HepG2 (cell line): Measurements from ENCODE around the gene IFI35. TPM values are rescaled to one million over a fixed set of nuclear protein-coding genes. Genes with fewer than 3 reads are reported as not detected.

Experiments
- HMG20A ChIP-seq: IDR thresholded peaks from 2 replicates; pipeline ENCODE4 v1.6.1; 2016; ENCODE audit warnings: borderline replicate concordance
- HOXD1 ChIP-seq: sonication (generic); formaldehyde crosslinking; IDR thresholded peaks from 2 replicates; pipeline ENCODE4 v1.5.0; 2020; ENCODE audit warnings: missing genetic modification reagents
- MEIS2 ChIP-seq: sonication (generic); formaldehyde crosslinking; IDR thresholded peaks from 2 replicates; pipeline ENCODE4 v1.9.0; 2021; ENCODE audit warnings: mild to moderate bottlenecking, missing genetic modification reagents
- PHF20 ChIP-seq: sonication (generic); formaldehyde crosslinking; IDR thresholded peaks from 2 replicates; pipeline ENCODE4 v1.5.0; 2020; ENCODE audit warnings: mild to moderate bottlenecking, missing genetic modification reagents
- RBFOX2 ChIP-seq: fragments of 200-400 bp; formaldehyde crosslinking; IDR thresholded peaks from 2 replicates; pipeline ENCODE4 v1.6.1; 2017; ENCODE audit warnings: low read depth, mild to moderate bottlenecking, low read length
- SALL2 ChIP-seq: sonication (generic); formaldehyde crosslinking; IDR thresholded peaks from 2 replicates; pipeline ENCODE4 v1.8.1; 2023; ENCODE audit warnings: mild to moderate bottlenecking, missing genetic modification reagents, inconsistent platforms
- polyA plus RNA-seq, 8 experiments: library from polyadenylated mRNA; depleted of rRNA in 3 of 8; stranded (reverse) in 7 of 8; unstranded in 1 of 8; fragments of >200 nt; fragmentation: Illumina TruSeq in 4 of 8; extraction: Trizol in 4 of 8; gene quantifications; 2 replicates each; pipeline versions ENCODE4 v1.2.1 to v1.2.3, GENCODE V29; 2011 to 2016; ENCODE audit warnings: low read depth in 4 of 8, missing spikeins in 1 of 8, mixed read lengths in 1 of 8; ENCODE audit not compliant: insufficient read depth in 1 of 8
- total RNA-seq, 5 experiments: library from RNA; depleted of rRNA; stranded (reverse); fragments of >200 nt; fragmentation: Illumina TruSeq; extraction: Trizol; gene quantifications; 2 replicates each; pipeline ENCODE4 v1.2.3, GENCODE V29; 2016; ENCODE audit warnings: low read depth in 1 of 5
- TF ChIP-seq, protein P1 (sequence below): sonication (generic); formaldehyde crosslinking; IDR thresholded peaks from 2 replicates; pipeline ENCODE4 v1.8.0; 2022; ENCODE audit warnings: mild to moderate bottlenecking, missing genetic modification reagents, borderline replicate concordance
- TF ChIP-seq, protein P2 (sequence below): IDR thresholded peaks from 2 replicates; pipeline ENCODE4 v1.6.1; 2016
- TF ChIP-seq, protein P3 (sequence below): sonication (generic); formaldehyde crosslinking; IDR thresholded peaks from 2 replicates; pipeline ENCODE4 v1.5.0; 2020; ENCODE audit warnings: mild to moderate bottlenecking, missing genetic modification reagents

IFI35 gene
- total and polyA plus RNA-seq, 2 of the 13 experiments (the other 11 are each of a cell fraction or from before 2014, with no cell fraction given): 28.9 to 38.1 TPM

DNA sequence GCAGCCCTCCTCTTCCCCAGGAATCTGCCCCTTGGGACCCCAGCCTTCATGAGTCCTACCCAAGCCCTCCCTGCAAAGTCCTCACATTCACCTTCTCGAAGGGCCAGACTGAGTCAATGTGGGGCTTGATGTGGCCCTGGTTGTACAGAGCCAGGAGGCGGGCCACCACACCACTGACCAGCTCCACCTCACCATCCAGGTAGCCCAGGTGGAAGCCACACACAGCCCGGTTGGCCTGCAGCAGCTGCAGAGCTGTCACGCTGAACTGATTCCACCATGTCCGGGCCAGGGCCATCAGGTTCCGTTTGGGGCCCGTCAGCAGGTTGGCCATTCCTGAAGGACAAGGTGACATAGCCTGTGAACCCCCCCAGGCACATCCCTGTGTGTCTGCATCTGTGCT, 9.6 kb downstream of the IFI35 start (continued):
- TF ChIP-seq, protein P1, sequence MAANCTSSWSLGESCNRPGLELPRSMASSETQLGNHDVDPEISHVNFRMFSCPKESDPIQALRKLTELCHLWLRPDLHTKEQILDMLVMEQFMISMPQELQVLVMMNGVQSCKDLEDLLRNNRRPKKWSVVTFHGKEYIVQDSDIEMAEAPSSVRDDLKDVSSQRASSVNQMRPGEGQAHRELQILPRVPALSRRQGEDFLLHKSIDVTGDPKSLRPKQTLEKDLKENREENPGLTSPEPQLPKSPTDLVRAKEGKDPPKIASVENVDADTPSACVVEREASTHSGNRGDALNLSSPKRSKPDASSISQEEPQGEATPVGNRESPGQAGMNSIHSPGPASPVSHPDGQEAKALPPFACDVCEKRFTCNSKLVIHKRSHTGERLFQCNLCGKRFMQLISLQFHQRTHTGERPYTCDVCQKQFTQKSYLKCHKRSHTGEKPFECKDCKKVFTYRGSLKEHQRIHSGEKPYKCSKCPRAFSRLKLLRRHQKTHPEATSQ: no peak
- no peak for TF ChIP-seq HOXD1 (CRISPR knock-in tag)
- TF ChIP-seq SALL2 (CRISPR knock-in tag): 0 out of 2 replicates have a peak, but pooled peaks have one; percentile 38
- no peak for TF ChIP-seq HMG20A (CRISPR knock-in tag)
- TF ChIP-seq, protein P2, sequence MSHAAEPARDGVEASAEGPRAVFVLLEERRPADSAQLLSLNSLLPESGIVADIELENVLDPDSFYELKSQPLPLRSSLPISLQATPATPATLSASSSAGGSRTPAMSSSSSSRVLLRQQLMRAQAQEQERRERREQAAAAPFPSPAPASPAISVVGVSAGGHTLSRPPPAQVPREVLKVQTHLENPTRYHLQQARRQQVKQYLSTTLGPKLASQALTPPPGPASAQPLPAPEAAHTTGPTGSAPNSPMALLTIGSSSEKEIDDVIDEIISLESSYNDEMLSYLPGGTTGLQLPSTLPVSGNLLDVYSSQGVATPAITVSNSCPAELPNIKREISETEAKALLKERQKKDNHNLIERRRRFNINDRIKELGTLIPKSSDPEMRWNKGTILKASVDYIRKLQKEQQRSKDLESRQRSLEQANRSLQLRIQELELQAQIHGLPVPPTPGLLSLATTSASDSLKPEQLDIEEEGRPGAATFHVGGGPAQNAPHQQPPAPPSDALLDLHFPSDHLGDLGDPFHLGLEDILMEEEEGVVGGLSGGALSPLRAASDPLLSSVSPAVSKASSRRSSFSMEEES: no peak
- no peak for TF ChIP-seq PHF20
- no peak for TF ChIP-seq MEIS2
- TF ChIP-seq, protein P3, sequence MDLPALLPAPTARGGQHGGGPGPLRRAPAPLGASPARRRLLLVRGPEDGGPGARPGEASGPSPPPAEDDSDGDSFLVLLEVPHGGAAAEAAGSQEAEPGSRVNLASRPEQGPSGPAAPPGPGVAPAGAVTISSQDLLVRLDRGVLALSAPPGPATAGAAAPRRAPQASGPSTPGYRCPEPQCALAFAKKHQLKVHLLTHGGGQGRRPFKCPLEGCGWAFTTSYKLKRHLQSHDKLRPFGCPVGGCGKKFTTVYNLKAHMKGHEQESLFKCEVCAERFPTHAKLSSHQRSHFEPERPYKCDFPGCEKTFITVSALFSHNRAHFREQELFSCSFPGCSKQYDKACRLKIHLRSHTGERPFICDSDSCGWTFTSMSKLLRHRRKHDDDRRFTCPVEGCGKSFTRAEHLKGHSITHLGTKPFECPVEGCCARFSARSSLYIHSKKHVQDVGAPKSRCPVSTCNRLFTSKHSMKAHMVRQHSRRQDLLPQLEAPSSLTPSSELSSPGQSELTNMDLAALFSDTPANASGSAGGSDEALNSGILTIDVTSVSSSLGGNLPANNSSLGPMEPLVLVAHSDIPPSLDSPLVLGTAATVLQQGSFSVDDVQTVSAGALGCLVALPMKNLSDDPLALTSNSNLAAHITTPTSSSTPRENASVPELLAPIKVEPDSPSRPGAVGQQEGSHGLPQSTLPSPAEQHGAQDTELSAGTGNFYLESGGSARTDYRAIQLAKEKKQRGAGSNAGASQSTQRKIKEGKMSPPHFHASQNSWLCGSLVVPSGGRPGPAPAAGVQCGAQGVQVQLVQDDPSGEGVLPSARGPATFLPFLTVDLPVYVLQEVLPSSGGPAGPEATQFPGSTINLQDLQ (CRISPR knock-in tag): no peak
- TF ChIP-seq RBFOX2: no peak
